ENCODE measurements around the gene CIPC. TPM values are rescaled to one million over a fixed set of nuclear protein-coding genes. Genes with fewer than 3 reads are reported as not detected.

The CIPC gene
- total and polyA plus RNA-seq, 2 of the 13 experiments (the other 11 are each of a cell fraction or from before 2014, with no cell fraction given): 7.6 to 13.9 TPM

DNA sequence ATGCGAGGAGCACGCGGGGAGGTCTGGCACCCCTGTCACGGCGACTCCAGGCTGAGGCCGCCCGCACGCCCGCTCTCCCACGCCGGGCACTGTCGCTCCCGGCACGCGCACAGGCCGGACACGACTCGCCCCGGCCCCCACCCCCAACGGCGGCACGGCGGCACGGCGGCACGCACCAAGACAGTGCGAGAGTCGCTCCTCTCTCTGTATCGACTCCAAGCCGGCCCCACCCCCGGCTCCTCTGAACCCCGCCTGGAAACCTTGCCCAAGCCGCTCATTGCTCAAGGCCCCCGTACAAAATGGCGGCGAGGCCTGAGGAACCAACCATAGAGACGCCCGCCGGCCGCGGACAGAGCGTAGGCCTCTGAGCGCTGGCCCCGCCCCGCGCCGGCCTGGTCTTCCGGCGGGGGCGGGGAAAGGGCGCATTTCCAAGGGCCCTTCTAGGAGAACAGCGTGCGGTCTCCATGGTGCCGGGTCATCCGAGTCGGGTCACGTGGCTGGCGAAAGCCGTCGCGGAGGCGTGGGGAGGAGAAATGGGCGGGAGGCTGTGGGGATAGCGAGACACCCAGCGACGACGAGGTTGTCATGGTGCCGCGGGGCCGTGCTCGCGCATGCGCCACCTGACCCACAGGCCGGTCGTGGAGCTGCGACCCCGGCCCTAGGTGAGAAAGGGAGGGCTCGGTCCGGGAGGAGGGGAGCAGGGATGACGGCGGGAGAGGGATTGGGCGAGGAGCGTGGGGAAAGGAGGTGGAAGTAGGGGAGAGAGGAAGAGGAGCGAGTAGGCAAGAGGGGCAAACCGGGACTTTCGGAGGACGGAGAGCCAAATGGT is at the start of gene CIPC (continued):
- TF ChIP-seq RBM39 (IDR thresholded peaks at IDR 0.05; ENCODE audit: low read depth, low read length, poor library complexity, severe bottlenecking) (peak; percentile 76), ELF4 (CRISPR knock-in tag; IDR thresholded peaks at IDR 0.05; ENCODE audit: borderline replicate concordance) (0 out of 2 replicates have a peak, but pooled peaks have one; percentile 59), ZSCAN25 (CRISPR knock-in tag; IDR thresholded peaks at IDR 0.05) (no peak; the same call in 1 of the 2 replicates), ZNF207 (IDR thresholded peaks at IDR 0.05; ENCODE audit: borderline replicate concordance) (no peak), GTF3A (CRISPR knock-in tag; conservative IDR thresholded peaks at IDR 0.05) (no peak), USF2 (IDR thresholded peaks at IDR 0.05; ENCODE audit: low read depth, low read length) (peak; percentile 92), USF2 (CRISPR knock-in tag; IDR thresholded peaks at IDR 0.05; ENCODE audit: borderline replicate concordance) (peak; percentile 97; the same call in 1 of the 2 replicates), KLF11 (CRISPR knock-in tag; IDR thresholded peaks at IDR 0.05) (no peak; the same call in 1 of the 2 replicates), ZBTB1 (CRISPR knock-in tag; IDR thresholded peaks at IDR 0.05; ENCODE audit: borderline replicate concordance) (no peak), ZNF607 (CRISPR knock-in tag; IDR thresholded peaks at IDR 0.05; ENCODE audit: borderline replicate concordance) (0 out of 2 replicates have a peak, but pooled peaks have one; percentile 69), NR2F1 (CRISPR knock-in tag; IDR thresholded peaks at IDR 0.05) (0 out of 4 replicates have a peak, but pooled peaks have one; percentile 18 to 27), ZNF446 (CRISPR knock-in tag; IDR thresholded peaks at IDR 0.05) (peak; percentile 82; the same call in 1 of the 2 replicates), JDP2 (CRISPR knock-in tag; IDR thresholded peaks at IDR 0.05; ENCODE audit: borderline replicate concordance) (no peak), NFATC3 (CRISPR knock-in tag; IDR thresholded peaks at IDR 0.05) (no peak), THAP11 (CRISPR knock-in tag; IDR thresholded peaks at IDR 0.05) (peak; percentile 92)
- TF ChIP-seq, protein P1, sequence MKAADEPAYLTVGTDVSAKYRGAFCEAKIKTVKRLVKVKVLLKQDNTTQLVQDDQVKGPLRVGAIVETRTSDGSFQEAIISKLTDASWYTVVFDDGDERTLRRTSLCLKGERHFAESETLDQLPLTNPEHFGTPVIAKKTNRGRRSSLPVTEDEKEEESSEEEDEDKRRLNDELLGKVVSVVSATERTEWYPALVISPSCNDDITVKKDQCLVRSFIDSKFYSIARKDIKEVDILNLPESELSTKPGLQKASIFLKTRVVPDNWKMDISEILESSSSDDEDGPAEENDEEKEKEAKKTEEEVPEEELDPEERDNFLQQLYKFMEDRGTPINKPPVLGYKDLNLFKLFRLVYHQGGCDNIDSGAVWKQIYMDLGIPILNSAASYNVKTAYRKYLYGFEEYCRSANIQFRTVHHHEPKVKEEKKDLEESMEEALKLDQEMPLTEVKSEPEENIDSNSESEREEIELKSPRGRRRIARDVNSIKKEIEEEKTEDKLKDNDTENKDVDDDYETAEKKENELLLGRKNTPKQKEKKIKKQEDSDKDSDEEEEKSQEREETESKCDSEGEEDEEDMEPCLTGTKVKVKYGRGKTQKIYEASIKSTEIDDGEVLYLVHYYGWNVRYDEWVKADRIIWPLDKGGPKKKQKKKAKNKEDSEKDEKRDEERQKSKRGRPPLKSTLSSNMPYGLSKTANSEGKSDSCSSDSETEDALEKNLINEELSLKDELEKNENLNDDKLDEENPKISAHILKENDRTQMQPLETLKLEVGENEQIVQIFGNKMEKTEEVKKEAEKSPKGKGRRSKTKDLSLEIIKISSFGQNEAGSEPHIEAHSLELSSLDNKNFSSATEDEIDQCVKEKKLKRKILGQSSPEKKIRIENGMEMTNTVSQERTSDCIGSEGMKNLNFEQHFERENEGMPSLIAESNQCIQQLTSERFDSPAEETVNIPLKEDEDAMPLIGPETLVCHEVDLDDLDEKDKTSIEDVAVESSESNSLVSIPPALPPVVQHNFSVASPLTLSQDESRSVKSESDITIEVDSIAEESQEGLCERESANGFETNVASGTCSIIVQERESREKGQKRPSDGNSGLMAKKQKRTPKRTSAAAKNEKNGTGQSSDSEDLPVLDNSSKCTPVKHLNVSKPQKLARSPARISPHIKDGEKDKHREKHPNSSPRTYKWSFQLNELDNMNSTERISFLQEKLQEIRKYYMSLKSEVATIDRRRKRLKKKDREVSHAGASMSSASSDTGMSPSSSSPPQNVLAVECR (CRISPR knock-in tag; IDR thresholded peaks at IDR 0.05; ENCODE audit: borderline replicate concordance): peak; percentile 83; the same call in 1 of the 2 replicates
- TF ChIP-seq, protein P2, sequence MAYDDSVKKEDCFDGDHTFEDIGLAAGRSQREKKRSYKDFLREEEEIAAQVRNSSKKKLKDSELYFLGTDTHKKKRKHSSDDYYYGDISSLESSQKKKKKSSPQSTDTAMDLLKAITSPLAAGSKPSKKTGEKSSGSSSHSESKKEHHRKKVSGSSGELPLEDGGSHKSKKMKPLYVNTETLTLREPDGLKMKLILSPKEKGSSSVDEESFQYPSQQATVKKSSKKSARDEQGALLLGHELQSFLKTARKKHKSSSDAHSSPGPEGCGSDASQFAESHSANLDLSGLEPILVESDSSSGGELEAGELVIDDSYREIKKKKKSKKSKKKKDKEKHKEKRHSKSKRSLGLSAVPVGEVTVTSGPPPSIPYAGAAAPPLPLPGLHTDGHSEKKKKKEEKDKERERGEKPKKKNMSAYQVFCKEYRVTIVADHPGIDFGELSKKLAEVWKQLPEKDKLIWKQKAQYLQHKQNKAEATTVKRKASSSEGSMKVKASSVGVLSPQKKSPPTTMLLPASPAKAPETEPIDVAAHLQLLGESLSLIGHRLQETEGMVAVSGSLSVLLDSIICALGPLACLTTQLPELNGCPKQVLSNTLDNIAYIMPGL (CRISPR knock-in tag; IDR thresholded peaks at IDR 0.05; ENCODE audit: borderline replicate concordance in 1 of 2, low read depth in 1 of 2): peak; percentile 44 to 85; a peak in 3 of 4 replicates
